GM12892 (cell line): ENCODE data around the gene F8.

ENCODE experiments used
- POLR2A ChIP-seq: IDR thresholded peaks from 2 replicates; pipeline ENCODE4 v1.6.1; 2011; ENCODE audit warnings: low read depth, low read length, control low read depth
- POLR2AphosphoS5 ChIP-seq: IDR thresholded peaks from 2 replicates; pipeline ENCODE4 v1.6.1; 2011; ENCODE audit warnings: low read depth, low read length, control low read depth
- TAF1 ChIP-seq: IDR thresholded peaks from 2 replicates; pipeline ENCODE4 v1.6.1; 2011; ENCODE audit warnings: low read depth, mild to moderate bottlenecking, control low read depth, low read length, borderline replicate concordance

DNA sequence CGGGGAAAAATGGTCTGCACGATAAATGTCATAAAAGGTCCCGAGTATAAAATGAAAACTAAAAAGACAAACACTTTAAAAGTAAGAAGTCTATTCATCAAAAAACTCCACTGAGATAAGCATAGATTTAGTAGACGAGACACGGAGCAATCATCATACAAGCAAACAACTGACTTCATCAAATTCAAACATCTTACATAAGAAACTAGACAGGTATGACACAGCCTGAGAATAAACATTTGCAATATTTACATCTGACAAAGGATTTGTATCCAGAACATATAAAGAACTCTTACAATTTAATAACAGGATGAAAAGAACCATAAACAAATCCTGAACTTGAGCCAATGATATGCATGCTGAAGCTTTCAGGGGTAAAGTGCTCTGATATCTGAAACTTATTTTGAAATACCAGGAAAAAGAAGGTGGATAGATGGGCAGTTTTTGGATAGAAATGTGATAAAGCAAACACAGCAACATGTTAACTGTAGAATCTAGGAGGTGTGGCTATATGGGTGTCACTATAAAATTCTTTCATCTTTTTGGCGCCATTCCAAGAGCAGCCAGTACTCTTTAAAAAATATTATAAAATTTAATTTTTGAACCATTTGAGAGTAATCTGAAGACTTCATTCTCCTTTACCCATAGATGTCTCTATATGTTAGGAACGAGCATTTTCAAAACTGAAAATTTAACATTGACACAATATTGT lies 229.3 kb downstream of the F8 start:
- TF ChIP-seq POLR2AphosphoS5 (no peak), POLR2A (no peak), TAF1 (no peak)
